ENCODE data around the gene EXO1. TPM values are rescaled to one million over a fixed set of nuclear protein-coding genes. Genes with fewer than 3 reads are reported as not detected.

Gene EXO1
- total and polyA plus RNA-seq, 10 donors, result 0.35 to 4.4 (median 1.3) TPM

GRCh38 chr1:241888232-241888631, 40.2 kb downstream of the EXO1 start:
- Histone ChIP-seq H3K4me1 (no peaks in the 10 kb centered on the region), H3K9me3 (peaks cover 0 to 2% (median 0%) of the 10 kb centered on the region in 8 donors), H3K27ac (no peak overlapping the region), H3K27me3 (replicated peaks in 1 of 7) (no peaks in the 10 kb centered on the region), H3K4me3 (no peak overlapping the region), H3K36me3 (no peaks in the 10 kb centered on the region)
- 91 to 98% (median 92%) methylated on average over 4 of the region's 4 CpGs for WGBS, 5 donors
- intact Hi-C loops (cut with DNase I; ENCODE audit: low total_unique reads), result no loop called here
- TF ChIP-seq CTCF (IDR thresholded peaks at IDR 0.05 in 8 of 11, conservative IDR thresholded peaks at IDR 0.05 in 3 of 11) (no peak), POLR2AphosphoS5 (IDR thresholded peaks at IDR 0.05) (no peak), POLR2A (IDR thresholded peaks at IDR 0.05) (no peak)
- no peak for DNase-seq

GRCh38 chr1:241891296-241891695, 43.3 kb downstream of the EXO1 start:
- Histone ChIP-seq H3K4me1 (no peaks in the 10 kb centered on the region), H3K36me3 (no peaks in the 10 kb centered on the region), H3K27me3 (replicated peaks in 1 of 7) (no peaks in the 10 kb centered on the region), H3K4me3 (no peak overlapping the region), H3K9me3 (no peaks in the 10 kb centered on the region), H3K27ac (no peak overlapping the region)
- intact Hi-C loops (cut with DNase I; ENCODE audit: low total_unique reads), result loop anchor here (10.0 kb wide), 1 partner anchor 114 kb away; no protein-coding TSS in a partner anchor
- TF ChIP-seq CTCF (IDR thresholded peaks at IDR 0.05 in 8 of 11, conservative IDR thresholded peaks at IDR 0.05 in 3 of 11) (no peak), POLR2A (IDR thresholded peaks at IDR 0.05) (no peak), POLR2AphosphoS5 (IDR thresholded peaks at IDR 0.05) (no peak)
- DNase-seq, result no peak
- 85 to 95% (median 88%) methylated on average over 3 of the region's 3 CpGs for WGBS, 5 donors

- no peak overlapping the region for H3K27ac ChIP-seq
- no peak for DNase-seq
- no peak overlapping the region for H3K4me3 ChIP-seq
- H3K9me3 ChIP-seq, result no peaks in the 10 kb centered on the region
- no peaks in the 10 kb centered on the region for H3K36me3 ChIP-seq
- peaks cover 0 to 3% (median 0%) of the 10 kb centered on the region in 6 donors for H3K4me1 ChIP-seq
- WGBS, 5 donors, result 61 to 93% (median 81%) methylated on average over 3 of the region's 3 CpGs
- no peak for TF ChIP-seq POLR2AphosphoS5 (IDR thresholded peaks at IDR 0.05)
- no peak for TF ChIP-seq POLR2A (IDR thresholded peaks at IDR 0.05)
- TF ChIP-seq CTCF (IDR thresholded peaks at IDR 0.05 in 8 of 11, conservative IDR thresholded peaks at IDR 0.05 in 3 of 11), result no peak
- intact Hi-C loops (cut with DNase I; ENCODE audit: low total_unique reads), result loop anchor here (10.0 kb wide), 1 partner anchor 111 kb away; no protein-coding TSS in a partner anchor
- H3K27me3 ChIP-seq (replicated peaks in 1 of 7), result no peaks in the 10 kb centered on the region
These were observed 46.0 kb downstream of the EXO1 start for GRCh38 chr1:241894016-241894415.

- Histone ChIP-seq H3K9me3 (no peaks in the 10 kb centered on the region), H3K4me3 (no peak overlapping the region), H3K36me3 (no peaks in the 10 kb centered on the region), H3K27ac (no peak overlapping the region), H3K27me3 (replicated peaks in 1 of 7) (no peaks in the 10 kb centered on the region), H3K4me1 (peaks cover 0 to 7% (median 0%) of the 10 kb centered on the region in 6 donors)
- intact Hi-C loops (cut with DNase I; ENCODE audit: low total_unique reads), result loop anchor here (10.0 kb wide), 1 partner anchor 110 kb away; no protein-coding TSS in a partner anchor
- TF ChIP-seq POLR2A (IDR thresholded peaks at IDR 0.05) (no peak), CTCF (IDR thresholded peaks at IDR 0.05 in 8 of 11, conservative IDR thresholded peaks at IDR 0.05 in 3 of 11) (no peak), POLR2AphosphoS5 (IDR thresholded peaks at IDR 0.05) (no peak)
- WGBS, 5 donors, result 63 to 83% (median 80%) methylated on average over 2 of the region's 2 CpGs
- no peak for DNase-seq
These were observed 47.0 kb downstream of the EXO1 start for GRCh38 chr1:241895013-241895412.

Data from spleen (tissue), 11 donors.